ENCODE measurements around the gene SFSWAP.

Gene SFSWAP

GRCh38 chr12:131836714-131837397 lies 126.0 kb downstream of the SFSWAP start:
- no peak for DNase-seq

DNA sequence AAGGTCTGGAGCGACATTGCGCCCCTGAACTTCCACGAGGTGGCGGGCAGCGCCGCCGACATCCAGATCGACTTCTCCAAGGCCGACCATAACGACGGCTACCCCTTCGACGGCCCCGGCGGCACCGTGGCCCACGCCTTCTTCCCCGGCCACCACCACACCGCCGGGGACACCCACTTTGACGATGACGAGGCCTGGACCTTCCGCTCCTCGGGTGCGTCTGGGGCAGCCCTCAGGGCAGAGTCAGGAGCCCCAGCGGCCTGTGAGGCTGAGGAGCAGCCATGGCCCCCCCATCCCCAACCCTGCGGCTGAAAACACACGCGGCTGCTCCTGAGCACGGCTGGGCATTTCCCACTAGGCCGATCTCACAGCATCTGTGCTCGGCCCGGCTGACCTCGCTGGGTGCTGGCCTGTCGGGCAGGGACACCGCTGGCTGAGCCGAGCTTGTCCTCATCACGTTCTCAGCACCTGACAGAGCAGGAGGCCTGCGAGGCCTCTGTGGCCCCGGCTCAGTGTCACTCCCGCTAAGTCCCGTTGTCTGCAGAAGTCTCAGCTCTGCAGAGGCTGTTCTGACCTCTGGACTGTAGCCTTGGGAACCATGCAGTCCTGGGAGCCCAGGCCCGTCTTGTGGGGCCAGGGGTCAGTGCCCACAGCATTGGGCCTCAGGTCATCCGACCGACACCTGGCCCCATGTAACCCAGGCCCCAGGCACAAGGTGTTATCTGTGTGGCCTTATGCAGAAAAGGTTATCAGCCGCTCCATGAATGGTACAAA lies 129.9 kb downstream of the SFSWAP start:
- DNase-seq, result no peak

DNA sequence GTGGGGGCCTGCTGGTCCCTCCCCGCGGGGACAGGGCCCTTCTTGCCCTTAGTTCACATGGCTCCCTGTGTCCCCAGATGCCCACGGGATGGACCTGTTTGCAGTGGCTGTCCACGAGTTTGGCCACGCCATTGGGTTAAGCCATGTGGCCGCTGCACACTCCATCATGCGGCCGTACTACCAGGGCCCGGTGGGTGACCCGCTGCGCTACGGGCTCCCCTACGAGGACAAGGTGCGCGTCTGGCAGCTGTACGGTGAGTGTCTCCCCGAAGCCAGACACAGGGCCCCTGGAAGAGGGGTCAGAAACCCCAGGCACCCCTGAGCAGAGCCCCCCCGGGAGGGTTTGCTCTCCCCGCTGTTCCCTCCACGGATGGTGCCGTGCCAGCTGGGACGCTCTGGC lies 130.7 kb downstream of the SFSWAP start:
- DNase-seq, result no peak

GRCh38 chr12:131842169-131842568 lies 131.3 kb downstream of the SFSWAP start:
- no peak for DNase-seq

GRCh38 chr12:131843527-131843926 lies 132.6 kb downstream of the SFSWAP start:
- DNase-seq, result no peak

DNA sequence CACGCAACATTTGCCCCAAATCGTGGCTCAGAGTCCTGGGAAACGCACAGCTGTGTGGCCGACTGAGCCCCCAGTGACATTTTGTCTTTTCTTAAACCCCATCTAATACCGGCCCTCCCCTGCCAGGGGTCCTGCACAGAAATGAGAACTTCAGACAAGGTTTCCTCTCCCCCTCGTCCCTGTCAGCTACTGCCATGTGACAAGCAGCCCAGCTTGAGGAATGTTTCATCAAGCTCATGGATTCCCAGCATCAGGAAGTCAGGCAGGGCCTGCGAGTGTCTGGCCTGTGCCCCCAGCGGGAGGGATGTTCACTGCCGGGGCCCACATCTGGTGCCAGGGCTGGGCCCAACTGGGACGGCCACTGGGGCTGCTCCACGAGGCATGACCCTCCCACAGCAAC lies 133.2 kb downstream of the SFSWAP start:
- DNase-seq, result no peak

- no peak for DNase-seq
These were observed 133.8 kb downstream of the SFSWAP start for GRCh38 chr12:131844656-131845055.

DNA sequence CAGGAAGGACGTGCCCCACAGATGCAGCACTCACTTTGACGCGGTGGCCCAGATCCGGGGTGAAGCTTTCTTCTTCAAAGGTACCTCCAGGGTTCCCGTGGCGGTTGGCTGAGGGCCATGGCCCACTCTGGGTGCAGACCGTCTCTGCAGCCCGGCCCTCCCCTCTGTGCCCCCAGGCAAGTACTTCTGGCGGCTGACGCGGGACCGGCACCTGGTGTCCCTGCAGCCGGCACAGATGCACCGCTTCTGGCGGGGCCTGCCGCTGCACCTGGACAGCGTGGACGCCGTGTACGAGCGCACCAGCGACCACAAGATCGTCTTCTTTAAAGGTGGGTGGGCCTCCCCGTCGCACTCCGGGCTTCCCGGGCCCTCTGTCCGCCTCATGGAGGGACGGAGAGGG lies 134.2 kb downstream of the SFSWAP start:
- DNase-seq, result no peak

- DNase-seq, result no peak
These were observed 136.6 kb downstream of the SFSWAP start for GRCh38 chr12:131847456-131847855.

DNA sequence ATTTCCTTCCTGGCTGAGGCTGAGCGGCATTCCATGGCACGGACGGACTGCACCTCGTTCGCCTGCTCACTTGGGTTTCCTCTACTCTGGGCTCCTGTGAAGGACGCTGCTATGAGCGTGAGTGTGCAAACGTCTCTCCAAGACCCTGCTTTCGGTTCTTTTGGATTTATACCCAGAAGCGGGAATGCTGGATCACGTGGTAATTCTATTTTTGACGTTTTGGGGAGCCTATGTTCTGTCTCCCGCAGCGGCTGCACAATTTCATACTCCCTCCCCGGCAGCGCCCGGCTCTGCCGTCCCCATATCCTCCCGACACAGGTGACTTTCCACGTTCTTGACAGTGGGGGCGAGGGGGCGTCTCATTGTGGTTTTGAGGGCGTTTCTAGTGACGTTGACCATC lies 137.9 kb downstream of the SFSWAP start:
- no peak for DNase-seq
